Measurements from ENCODE around the gene PLEKHA5.
"Not testable (repeated sequence)": the region's sequence is repeated elsewhere in the genome, so short reads cannot be mapped to it uniquely, and the experiment has no call there.

Gene PLEKHA5

DNA sequence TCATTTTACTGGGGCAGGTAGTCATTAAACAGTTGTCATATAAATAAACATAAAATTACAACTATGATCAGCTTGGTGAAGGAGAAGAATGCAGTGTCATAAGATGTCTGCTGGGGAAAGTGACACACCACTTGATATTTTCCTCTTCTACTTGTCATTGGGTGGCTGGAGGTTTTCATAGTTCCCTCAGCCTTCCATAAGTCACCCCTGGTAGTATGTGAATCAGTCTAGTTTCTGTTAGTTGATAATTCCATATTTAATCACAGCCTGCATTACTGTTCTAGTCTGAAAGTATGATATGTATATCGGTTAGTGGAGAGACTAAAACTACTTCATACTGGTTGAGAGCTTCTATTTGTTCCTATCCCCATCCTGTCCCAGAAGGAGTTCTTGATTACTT lies 38.2 kb downstream of the PLEKHA5 start:
- DNase-seq = no peak

DNA sequence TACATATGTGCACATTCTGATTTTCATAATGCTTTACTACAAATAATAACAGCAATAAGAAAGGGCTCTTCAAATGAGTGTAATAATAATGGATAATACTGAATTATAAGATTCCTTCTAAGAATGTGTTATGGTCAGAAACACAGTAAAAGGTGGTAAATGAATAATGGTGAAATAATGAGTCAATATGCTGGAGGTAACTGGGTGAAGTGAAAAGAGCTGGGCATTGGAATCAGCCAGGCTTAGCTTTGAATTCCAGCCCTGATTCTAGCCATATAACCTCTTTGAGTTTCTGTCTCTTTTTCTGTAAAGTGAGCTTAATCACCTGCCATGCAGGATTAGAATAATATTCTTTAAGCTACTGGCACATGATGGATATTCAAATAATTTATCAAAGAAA lies 39.1 kb downstream of the PLEKHA5 start:
- DNase-seq = no peak

DNA sequence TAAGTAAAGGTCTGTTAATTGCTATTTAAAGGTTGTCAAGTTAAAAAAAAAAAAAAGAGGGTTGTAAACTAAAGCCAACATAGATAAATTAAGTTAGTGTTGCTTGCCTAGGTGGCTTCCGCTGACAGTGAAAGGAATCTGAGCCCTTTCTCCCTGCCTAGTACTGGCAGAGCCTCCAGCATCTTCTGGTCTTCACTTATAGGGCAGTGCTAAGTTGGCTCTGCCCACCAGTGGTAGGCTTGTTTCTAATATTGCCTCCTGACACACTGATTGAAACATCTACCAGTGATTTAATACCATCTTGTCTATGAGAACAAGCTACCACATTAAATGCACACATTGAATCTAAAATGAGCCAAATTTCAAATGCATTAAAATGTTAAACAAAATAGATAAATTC lies 39.7 kb downstream of the PLEKHA5 start:
- no peak for DNase-seq

DNA sequence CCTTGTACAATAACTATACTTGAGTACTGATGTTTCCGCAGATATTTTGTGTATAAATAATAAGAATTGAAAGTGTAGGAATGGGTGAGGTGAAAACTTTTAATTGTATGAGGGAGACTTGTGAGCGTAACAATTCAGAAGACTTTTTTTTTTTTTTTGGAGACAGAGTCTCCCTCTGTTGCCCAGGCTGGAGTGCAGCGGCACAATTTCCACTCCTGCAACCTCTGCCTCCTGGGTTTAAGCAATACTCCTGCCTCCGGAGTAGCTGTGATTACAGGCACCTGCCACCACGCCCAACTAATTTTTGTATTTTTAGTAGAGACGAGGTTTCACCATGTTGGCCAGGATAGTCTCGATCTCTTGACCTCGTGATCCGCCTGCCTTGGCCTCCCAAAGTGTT lies 40.8 kb downstream of the PLEKHA5 start:
- DNase-seq = not testable (repeated sequence)

DNA sequence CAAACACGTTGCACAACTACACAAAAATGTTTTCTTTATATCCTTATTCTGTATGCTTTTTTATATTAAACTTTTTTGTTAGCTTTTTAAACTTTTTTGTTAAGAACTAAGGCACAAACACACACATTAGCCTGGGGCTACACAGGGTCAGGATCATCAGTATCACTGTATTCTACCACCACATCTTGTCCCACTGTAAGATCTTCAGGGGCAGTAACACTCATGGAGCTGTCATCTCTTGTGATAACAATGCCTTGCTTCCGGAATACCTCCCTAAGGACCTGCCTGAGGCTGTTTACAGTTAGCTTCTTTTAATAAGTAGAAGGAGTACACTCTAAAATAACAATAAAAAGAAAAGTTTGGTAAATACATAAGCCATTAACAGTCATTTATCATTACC lies 42.2 kb downstream of the PLEKHA5 start:
- DNase-seq = peak; percentile 51

DNA sequence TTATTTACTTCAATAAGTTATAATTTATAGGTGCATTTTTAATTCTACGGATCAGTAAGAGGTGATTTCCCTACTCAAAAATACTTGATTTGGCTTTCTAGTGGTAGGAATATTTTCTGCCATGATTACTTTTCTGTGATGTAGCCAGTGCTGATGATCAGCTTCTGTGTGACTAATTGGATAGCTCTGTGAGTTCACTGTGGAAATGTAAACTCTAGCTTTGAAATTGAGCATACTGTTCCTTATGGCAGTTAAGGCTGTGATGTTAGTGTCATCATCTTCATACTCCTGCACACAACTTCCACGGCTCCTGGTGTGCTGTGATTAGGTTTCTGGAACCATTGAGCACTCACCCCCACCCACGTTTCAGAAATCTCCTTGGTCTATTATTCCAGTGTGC lies 48.2 kb downstream of the PLEKHA5 start:
- no peak for DNase-seq

DNA sequence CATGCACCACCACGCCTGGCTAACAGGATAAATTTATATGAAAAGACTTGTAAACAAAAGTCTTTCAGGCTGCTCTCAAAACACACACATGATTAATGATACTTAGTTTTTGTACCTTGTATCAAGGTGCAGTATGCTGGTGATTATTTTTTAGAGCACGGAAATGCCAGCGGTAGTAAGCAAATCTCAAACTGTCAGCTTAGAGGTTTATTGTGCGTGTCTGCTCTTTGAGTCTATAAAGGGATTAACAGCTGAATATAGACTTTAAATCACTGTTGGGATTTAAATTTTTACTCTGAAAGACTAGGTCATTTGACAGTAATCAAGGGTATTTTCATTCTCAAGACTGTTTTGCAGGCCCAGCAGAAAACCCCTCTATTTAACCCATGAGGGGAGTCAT lies 50.5 kb downstream of the PLEKHA5 start:
- no peak for DNase-seq

DNA sequence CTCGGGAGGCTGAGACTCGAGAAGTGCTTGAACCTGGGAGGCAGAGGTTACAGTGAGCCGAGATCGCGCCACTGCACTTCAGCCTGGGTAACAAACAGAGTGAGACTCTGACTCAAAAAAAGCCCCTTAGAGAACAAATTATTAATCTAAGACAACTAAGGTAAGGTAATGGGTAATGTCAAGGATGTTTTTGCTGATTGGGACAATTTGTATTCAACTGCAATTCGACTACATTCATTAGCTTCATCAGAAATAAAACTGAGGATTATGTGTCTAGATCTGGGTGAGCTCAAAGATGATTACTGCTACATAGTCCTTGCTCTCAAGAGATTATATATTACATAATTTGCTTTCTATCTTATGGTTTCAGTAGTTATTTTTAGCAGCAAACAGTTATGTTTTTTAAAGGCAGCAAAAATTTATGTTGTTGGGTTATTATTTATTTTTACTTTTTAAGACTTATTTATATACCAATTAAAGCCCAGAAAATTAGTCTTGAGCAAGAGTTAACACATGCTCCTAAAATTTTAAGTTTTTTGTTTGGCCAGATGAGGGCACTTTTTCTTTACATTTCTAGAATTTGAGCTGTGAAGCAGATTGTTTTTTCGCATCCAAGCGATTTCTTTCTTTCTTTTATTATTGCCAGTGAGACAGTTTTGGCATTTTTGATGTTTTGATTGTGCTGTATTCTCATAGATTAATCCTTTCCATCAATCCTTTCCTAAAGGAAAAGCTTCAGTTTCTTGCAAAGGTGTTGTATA lies 52.3 kb downstream of the PLEKHA5 start:
- DNase-seq = no peak

DNA sequence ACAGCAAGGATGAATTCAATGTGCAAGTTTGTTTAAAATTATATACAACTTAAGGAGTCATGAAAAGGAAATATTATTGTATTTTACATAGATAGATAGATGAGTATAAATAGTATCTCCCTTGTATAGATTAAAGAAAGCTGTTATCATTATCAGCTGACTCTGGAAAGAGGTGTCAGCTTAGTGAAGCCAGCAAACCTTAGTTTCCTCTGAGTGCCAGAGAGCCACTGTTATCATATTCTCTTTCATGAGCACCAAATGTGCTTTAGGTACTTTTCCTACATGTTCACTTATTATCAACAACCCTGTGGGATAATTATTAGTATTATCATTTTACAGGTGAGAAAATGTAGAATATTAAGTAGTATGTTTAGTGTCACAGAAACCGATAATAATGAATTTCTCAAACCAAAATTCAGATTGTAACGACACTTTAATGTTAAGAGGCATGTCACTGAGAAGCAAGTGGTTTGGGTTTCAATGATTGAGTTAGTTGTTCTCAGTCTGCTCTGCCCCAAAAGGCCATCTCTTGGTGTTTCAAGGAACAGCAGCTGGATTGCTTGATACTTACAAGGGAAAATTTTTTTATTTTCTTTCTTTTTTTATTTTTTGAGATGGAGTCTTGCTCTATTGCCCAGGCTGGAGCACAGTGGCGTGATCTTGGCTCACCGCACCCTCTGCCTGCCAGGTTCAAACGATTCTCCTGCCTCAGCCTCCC lies 53.7 kb downstream of the PLEKHA5 start:
- DNase-seq = no peak

DNA sequence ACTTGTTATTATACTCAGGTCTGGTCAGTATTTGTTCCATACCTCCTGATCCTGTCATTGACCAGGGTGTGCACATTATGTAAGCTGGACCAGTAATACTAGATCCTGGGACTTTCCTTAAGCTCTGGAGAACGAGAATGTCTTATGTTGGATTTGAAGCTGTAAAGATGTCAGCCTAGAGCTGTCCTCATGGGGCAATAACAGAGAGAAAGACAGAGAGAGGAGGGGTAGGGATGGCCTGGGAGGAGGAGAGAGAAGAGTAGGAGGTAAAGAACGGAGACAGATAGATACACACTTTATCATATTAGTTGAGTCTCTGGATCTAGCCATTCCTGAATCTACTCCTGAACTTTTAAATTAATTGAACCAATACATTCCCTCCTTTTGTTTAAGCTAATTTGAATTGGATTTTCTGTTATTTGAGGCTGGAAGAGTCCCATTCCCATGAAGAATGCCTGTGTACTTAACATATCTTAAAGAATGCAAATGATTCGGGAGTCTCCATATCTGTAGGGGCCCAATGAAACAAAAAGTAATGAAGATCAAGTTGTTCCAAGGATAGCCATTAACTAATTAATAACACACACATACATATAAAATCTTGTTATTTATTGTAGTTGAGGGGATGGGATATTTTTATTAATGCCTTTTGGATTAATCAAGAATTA lies 55.9 kb downstream of the PLEKHA5 start:
- DNase-seq = no peak

DNA sequence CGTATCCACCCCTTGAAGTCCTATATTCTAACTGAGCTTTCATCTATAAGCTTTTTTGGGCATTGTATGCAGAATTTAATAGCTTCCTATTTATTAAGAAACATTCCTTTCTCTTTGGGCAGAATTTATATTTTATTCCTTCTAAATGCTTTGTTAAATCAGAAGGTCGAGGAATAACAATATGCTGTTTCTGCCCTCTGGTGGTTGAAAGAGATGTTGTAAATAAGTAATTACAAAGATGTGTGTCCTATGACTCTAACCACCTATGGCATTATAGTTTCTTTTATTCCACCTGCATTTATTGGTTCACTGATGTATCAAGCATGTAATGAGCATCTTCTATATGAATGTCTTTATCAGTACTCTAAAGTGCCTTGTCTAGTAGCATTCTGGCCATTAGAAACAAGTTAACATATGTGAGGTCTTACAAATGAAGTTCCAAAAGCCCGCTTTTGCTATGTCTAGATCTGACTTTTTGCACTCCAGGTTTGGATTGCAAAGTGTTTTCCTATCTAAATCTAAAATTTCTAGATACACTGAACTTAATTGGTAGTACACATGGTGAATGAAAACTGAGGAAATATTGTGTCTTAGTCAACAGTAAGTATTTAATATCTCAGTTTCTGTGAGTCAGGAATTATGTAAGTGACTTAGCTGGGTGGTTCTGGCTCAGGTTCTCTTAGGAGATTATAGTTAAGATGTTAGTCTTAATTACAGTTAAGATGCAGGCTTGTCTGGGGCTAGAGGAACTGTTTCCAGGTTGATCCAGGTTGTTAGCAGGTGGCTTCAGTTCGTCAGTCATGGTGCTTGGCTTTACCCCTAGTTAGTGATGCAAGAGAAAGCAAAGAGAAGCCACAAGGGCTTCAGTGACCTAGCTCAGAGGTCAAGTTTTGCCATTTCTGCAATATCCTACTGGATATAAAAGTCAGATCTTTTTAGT lies 57.5 kb downstream of the PLEKHA5 start:
- peak; percentile 55 for DNase-seq

DNA sequence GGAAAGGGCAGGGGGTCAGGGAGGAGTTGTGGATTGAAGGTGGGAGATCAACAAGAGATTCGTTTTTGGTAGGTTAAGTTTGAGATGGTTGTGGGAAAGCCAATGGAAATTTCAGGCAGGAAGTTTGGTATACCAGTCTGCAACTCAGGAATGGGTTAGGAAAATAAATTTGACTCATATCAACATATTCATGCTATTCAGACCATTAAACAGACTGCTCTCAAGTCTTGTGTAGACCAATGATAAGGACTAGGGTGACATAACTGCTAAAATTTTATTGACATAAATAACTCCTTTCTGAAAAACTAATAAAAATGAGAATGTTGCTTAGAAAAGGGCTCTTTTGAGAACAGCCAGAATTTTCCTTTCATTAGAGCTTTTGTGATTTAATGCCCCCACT lies 60.0 kb downstream of the PLEKHA5 start:
- DNase-seq = no peak

DNA sequence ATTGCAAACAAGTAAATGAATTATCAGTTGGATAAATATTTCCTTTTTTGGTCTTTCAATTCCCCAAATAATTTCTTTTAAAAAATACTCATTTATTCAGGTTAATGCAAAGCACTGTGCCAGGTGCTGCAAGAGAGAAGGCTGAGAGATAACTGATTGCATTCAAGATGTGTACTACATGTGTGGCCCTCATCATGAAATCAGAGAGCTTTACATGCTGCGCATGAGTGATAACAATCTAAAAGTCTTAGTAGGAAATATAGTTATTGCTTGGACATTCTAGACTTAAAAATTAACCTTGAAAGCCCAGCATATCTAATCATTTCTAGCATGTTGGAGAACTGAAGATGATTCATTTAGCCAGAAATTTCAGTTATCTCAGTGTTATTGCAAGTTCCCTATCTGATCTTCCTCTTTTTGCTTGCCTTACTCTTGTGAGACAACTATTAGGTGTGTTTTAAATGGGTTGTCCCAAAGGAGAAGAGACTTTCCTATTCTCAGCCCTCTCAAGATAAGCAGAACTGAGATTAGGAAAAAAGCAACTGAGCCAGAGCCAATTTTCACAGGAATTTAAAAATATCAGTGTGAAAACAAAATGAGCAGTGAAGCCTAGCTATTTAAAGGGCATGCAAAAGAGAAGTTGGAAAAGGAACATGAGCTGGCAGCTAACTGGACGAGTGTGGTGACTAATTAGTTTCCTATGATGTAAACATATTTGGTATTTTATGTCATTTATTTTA lies 60.9 kb downstream of the PLEKHA5 start:
- peak; percentile 61 for DNase-seq

DNA sequence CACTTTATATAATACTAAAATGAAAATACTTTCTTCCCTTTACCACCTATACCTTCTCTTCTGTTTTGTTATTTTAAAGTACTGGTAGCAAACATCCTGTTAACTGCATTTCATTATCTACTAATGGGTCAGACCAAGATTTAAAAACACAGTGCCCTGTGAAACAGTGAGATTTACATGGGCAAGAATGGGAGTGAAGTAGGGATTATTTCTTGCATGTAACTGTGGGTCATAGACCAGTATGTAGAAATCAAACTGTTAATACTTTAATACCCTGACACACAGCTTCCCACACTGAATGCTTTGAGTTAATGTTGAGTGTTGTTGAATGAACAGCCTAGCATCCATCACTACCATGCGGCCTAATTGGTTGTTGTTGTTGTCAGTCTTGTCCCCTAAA lies 61.6 kb downstream of the PLEKHA5 start:
- DNase-seq = no peak

DNA sequence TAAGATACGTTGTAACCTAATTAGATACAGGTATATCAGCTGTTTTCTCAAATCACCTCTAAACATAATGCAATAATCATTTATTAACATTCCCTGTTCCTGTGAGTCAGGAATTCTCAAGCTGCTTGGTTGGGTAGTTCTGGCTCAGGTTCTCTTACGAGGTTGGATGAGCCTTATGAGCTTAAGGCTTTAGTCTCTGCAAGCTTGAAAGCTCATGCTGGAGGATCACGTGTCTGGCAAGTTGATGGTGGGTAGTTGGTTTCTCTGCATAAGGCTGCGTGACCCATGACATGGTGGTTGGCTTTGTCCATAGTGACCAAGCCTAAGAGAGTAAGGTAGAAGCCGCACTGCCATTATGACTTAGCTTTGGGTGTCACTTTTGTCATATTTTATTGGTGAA lies 62.0 kb downstream of the PLEKHA5 start:
- no peak for DNase-seq

DNA sequence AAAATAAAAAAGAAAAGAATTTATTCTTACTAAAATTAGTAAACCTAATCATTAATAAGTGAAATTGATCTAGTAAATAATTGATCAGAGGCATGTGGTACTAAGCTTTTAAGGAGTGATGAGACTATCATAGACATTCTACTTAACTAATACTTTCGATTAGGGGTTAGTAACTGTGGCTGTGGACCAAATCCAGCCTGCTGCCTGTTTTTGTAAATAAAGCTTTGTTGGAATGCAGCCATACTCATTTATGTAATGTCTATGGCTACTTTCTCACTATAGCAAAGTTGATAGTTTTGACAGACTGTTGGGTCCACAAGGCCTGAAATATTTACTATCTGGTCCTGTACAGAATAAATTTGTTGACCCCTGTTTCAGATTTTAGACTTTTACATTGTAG lies 63.2 kb downstream of the PLEKHA5 start:
- DNase-seq = no peak

DNA sequence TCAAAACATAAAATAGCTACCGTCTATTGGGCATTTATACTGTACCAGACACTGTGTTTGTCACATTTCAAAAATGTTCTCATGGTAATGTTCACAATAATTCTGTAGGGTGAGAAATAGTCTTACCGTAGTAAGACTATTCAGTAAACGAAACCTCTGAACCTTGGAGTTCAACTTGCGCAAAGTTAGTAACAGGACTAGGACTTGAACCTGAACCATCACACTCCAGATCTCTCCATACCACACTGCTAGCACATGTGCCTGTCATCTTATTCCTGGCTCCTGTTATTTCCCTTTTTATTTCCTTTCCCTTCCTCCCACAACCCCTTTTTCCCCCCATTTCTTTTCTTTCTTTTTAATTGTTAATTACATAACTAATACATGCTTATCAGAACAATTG lies 65.4 kb downstream of the PLEKHA5 start:
- no peak for DNase-seq

DNA sequence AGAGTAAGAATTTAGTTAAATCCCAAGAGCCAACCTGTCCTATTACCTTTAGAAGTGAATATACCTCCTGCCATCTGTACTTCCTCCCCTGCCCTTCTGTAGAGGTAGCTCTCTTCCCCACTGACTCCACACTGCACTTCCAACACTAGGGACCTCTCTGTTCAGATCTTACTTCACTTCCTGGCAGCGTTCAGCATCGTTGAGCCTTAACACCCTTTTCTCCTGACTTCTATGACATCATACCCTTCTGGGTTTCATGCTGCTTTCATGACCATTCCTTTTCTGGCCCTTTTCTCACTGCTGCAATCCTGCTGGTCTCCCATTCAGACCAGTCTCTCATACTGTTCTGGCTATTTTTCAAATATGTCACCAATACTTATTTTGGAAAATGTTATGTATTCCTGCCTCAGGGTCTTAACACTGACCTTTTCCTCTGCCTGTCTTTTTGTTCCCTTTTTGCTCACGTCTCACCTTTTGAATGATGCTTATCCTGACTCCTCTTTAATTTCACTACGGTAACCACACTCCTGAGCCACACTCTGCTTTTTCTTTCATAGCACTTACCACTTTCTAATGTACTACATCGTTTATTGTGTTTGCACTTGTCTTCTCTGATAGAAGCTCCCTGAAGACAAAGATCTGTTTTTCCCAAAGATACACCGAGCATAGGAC lies 67.6 kb downstream of the PLEKHA5 start:
- DNase-seq = peak; percentile 26

DNA sequence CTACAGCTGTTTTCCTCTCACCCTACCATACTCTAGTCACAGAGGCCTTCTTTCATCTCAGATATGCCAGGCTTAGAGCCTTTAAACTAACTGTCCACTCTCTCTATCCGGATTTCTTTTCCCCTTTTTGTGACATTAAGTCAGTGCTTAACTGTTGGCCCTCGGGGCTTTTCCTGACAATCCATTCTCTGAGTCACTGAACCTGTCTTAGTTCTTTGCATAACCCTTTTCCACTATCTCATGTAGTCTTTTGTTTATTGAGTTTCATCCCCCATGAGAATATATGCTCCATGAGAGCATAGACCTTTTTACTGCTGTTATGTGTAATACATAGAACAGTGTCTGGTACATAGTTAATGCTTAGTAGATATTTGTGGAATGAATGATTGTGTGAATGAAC lies 68.7 kb downstream of the PLEKHA5 start:
- peak; percentile 92 for DNase-seq

DNA sequence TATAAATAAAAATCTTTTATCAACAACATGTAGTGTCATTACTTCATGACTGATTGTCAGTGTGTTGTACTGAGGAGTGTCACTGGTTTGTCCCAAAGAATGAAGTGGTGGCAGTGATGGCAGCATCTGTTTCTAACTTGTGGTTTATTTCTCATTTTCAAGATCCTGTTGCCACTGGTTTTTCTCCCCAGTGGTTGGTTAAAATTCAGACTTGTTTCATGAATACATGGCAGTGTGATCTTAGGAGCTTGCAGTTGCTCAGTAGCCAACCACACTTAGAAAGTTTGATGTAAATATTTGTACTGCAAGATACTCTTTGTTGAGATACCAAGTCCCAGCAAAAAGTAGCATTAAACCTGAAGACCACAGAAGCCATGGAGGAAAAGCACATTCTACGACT lies 69.8 kb downstream of the PLEKHA5 start:
- DNase-seq = no peak

DNA sequence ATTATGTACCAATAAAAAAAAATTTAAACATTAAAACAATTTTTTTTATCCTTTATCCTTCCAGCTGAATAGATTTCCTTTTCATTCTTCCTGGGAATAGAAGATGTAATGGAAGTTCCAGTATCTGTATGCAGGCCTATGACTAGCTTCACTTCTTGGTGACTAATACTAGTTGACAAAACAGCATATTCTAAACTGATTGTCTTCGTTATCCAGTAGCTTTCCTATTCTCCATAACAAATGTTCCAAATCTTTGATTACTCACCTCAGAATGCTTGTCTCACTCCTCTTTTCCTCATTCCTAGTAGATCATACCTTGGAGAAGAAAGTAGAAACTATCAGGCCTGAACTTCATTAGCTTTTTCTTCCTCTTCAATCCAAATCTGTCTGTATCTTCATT lies 70.7 kb downstream of the PLEKHA5 start:
- DNase-seq = peak; percentile 44

DNA sequence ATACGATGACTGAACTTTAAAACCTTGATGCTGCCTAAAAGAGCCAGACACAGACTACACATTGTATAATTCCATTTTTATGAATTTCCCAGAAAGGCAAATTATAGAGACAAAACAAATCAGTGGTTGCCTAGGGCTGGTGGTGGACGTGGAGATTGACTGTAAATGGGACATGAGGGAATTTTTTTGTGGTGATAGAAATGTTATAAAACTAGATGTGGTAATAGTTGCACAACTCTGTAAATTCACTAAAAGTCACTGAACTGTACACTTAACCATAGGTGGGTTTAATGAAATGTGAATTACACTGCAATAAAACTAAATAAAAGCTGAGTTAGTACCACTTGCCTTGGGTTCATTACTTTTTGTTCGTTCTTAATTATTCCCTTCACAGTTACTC lies 72.1 kb downstream of the PLEKHA5 start:
- DNase-seq = peak; percentile 45
